ENCODE data around the gene MFAP3. TPM values are rescaled to one million over a fixed set of nuclear protein-coding genes. Genes with fewer than 3 reads are reported as not detected.

Gene MFAP3
- total RNA-seq, 1 experiment from 2014 or later: 18.5 TPM

Other genes with a start within 250 kb of the MFAP3 start
- 19.8 TPM for gene FAM114A2, start 57 bp upstream of the MFAP3 start, total RNA-seq (2021; ENCODE audit: unreplicated experiment)
- gene GALNT10, start 151.8 kb downstream of the MFAP3 start, total RNA-seq (2021; ENCODE audit: unreplicated experiment): 27.8 TPM